GM18505 (cell line): ENCODE results near the gene METTL24.
"Not testable (repeated sequence)": the region's sequence is repeated elsewhere in the genome, so short reads cannot be mapped to it uniquely, and the experiment has no call there.

Source experiments
- ATAC-seq: cut with Tn5 transposase; IDR thresholded peaks from one replicate; pipeline ENCODE4 v1.9.1; 2021; ENCODE audit not compliant: unreplicated experiment
- POLR2A ChIP-seq: IDR thresholded peaks from 4 replicates; pipeline ENCODE4 v1.6.1; 2011; ENCODE audit warnings: borderline replicate concordance; ENCODE audit not compliant: insufficient read depth, insufficient read length; ENCODE audit errors: extremely low read depth

METTL24 gene

DNA sequence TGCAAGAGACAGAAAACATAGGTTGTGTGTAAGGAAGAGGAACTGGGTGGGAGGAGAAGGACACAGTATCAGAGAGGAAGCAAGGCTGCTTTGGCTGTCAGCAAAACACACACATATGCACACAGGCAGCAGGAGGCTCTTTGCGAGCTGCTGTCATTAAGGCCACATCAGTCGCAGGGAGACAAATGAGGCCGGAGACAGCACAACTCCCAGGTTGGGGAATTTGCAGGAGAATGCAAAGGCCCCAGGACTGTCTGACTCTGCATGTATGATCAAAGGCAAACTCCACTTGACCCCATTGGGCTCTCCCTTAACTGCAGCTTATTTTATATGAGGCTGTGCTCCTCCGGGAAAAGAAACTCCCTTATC lies 35.3 kb downstream of the METTL24 start:
- no peak for TF ChIP-seq POLR2A
- ATAC-seq, result no peak

DNA sequence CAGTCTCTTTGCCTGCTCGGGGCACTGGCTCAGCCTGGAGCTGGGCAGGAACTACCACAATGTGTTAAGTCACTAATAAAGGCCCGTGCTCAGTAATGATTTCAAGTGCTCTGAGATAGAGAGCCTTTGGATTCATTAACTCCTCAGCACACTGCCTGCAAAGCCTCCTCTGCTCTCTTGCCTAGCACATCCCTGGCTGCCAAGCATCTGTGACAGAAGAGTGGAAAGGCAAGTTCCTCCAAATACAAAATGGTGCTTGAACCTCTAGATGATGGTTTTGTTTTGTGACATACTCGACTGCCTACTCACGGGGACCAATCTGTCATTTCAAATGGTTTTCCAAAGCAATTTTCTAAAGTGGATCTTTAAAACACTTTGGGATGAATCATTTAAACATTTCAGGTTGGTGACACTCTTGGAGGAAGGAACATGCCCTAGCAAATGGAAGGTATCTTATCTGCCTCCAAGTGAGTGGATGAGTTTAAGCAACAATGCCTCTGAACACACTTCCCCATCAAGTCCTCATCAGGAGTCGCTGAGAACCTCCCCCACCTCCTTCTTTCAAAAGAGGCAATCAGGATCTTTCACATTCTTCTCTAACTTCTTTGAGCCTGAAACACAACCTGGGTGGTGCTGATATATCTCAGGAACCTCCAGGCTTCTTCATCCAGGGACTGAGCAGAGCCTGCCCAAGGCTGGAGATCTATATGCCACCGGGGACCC lies 35.8 kb downstream of the METTL24 start:
- ATAC-seq, result no peak
- no peak for TF ChIP-seq POLR2A

DNA sequence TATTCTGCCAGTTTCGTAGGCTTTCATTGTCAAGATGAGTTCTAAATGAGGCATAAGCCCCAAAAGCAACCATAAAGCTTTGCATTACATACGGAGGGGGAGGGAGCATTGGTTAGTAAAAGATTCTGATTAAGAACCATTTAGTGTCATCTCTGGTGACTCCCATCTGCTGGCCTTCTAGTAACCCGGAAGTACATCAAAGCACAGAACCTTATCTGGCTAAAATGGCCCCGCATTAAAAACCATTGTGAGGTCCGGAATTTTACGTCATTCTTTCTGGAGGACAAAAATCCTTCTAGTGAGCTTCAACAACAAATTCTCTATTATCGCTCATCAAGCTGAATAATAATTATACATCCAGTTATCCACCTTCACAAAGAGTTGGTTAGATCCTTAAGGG lies 37.8 kb downstream of the METTL24 start:
- TF ChIP-seq POLR2A, result no peak
- ATAC-seq, result no peak

DNA sequence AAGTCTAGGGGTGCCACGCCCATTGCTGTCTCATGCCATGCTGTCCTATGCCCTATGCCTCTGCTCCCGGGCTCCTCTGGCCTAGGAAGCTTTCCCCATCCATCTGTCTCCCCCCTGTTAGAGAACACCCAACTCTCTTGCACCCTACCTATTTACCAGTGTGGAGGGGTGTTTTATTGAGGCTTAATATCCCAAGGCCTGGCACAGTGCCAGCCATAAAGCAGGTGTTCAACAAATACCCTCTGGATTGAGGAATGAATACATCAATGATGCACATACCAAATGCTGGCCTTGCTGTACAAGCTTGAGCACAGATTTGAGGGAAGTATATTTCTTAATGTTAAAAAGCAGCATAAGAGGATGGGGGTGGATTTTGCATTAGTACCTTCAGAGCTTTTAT lies 38.3 kb downstream of the METTL24 start:
- no peak for TF ChIP-seq POLR2A
- ATAC-seq, result no peak

DNA sequence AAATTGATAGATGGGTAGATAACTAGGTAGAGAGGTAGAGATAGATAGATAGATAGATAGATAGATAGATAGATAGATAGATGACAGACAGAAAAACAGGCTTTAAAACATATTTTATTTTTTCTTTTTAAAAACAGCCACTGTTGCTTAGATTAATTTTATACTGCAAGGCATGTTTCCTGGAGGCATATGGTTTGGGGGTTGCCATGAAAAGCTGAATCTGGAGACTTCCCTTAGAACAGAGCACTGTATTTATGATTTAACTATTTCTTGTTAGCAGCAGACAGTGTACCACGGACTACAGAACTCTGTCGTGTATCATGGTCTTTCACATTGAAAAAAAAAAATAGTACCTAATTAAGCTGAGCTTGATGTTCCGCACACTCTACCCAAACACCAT lies 38.8 kb downstream of the METTL24 start:
- no peak for TF ChIP-seq POLR2A

DNA sequence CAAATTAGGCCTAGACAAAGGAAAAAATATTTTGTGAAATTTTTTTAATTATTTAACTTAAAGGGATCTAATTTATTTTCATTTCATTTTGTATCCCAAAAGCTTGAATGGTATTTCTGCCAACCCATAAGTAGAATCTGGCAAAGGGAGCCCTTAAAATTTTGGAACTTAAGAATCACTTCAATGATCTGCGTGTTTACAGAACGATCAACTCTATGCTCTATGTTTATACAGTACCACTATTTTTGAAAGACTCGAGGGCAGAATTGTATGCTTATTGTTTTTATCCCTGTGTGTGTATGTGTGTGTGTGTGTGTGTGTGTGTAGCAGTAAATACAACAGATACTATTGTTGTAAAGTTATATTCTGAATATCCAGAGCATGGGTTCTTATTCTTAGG lies 39.2 kb downstream of the METTL24 start:
- no peak for ATAC-seq
- TF ChIP-seq POLR2A, result no peak

More for the DNA sequence above, 38.8 kb downstream of the METTL24 start:
- no peak for ATAC-seq

DNA sequence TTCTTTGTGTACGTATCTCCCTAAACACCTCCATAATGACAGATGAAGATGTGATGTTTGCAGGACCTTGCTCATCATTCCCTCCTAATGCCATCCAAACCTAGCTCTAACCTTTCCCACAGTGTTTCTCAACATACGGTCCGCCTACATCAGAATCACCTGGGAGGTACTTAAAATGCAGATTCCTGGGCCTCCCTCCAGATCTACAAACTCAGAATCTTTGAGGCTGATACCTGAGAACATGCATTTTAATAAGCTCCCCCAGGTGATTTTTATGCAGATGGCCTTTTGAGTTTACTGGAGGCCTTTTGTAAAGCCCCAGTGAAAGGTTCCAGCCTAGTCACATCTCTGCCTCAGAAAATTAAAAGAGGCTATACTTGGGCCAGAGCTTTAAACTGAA lies 40.5 kb downstream of the METTL24 start:
- no peak for TF ChIP-seq POLR2A
- no peak for ATAC-seq

DNA sequence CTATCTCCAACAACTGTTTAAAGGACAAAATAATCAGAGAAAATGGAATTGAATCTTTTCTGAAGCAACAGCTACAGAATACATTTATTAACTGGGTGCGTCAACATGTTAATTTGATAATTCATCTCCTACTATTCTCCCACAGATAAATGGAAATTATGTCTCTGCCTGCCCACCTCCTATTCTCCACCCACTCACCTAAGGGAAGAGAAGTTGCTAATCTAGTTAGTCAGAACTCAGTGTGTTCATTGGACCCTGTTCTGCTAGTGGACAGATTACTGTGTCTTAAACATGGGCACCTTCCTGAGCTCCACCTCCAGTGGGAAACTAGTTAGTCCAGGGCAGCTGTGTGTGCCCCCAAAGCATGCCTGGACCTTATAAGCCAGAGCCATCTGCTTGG lies 41.0 kb downstream of the METTL24 start:
- TF ChIP-seq POLR2A, result no peak
- no peak for ATAC-seq

DNA sequence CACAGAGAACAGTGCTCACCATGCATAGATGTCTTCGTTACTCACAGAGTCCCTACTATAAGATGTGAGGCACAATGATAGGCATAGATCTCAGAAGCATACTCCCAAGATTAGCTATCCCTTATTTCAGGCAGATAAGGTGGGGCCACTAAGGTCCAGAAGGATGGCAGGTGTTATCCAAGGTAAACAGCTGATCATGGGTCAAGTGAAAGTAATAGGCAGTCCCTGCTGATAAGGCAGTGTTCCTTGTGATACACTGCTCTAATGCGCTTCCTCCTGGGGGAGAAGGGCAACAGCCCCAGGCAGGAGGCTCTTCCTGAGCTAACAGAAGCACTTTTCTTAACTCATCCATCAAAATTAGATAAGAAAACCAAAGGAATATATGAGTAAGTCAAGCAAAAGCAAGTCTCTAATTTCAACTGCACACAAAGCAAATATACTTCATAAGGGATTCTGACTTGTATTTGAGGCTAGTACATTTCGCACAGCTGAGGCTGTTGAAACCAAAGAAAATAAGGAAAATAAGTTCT lies 42.2 kb downstream of the METTL24 start:
- ATAC-seq, result no peak
- no peak for TF ChIP-seq POLR2A

DNA sequence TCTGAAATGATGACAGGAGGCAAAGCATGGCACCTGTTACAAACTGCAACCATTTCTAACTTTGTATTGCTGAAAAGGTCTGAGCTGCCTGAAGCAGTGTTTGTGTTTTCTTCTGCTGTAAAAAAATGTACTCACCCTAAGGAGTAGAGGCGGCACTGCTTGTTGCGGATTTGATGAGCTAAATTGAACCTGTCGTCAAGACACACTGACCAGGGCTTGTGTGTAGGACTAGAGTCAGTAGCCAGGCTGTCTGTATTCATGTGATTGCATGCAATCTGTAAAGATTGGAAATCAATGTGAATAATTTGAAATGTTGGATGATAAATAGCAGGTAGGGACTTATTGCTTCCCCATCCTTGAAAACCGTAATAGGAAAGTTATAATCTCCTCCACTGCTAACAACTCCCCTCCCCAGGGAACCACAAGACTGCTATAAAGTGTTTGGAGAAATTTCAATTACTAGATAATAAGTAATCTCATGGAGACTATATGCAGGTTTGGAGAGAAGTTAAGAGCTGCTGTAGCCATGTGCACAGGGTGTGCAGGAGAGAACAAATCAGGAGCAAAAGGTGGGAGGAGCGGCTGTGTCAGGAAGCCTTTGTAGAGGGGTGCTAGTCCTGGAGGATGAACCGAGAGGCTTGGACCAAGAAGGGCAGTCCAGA lies 42.8 kb downstream of the METTL24 start:
- TF ChIP-seq POLR2A, result no peak
- ATAC-seq, result no peak

DNA sequence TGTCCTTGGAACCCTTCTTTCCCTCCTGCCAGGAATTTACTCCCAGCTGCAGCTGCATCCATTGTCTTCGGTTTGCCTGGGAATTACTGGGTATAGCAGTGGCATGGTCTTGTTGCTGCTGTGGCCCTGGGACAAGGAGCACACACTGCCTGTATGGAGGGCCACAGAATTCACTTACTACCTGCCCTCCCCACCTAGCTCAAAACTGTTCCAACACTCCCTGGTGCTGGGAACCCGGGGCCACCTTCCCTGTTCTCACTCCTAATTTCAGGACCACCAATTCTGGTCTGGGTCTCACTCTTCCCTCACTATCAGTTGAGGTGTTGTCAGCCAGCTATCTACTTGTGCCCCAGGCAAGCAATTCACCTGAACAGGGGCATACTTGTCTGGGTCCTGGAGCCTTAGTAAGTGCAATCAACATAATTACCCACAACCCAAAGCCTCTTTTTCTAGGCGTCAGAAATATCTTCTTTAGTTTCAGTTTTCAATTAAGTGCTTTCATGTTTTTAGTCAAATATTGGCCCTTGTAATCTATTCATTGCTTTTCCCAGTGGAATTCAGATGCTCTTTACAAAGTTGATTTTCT lies 47.2 kb downstream of the METTL24 start:
- no peak for TF ChIP-seq POLR2A
- no peak for ATAC-seq

DNA sequence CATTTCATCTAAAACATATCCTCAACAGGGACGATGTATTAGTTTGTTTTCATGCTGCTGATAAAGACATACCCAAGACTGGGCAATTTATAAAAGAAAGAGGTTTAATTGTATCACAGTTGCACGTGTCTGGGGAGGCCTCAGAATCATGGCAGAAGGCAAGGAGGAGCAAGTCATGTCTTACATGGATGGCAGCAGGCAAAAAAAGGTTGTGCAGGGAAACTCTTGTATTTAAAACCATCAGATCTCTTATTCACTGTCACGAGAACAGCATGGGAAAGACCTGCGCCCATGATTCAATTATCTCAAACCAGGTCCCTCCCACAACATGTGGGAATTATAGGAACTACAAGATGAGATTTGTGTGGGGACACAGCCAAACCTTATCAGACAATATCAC lies 48.7 kb downstream of the METTL24 start:
- ATAC-seq, result not testable (repeated sequence)

DNA sequence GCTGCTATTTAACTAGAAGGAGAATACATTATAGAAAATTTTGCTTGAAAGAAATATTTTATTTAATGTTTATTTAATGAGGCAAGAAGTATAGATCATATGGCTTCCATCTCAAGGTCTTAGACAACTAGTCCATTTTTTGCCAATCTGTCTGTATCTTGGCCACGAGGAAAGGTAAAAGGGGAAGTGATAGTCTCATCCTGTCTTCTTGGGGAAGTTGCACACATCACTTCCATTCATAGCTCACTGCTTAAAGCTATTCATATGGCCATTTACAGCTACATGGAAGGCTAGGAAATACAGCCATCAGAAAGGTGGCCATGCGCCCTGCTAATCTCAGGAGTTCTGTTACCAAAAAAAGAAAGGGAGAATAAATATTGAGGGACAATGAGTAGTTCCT lies 50.8 kb downstream of the METTL24 start:
- no peak for ATAC-seq
- no peak for TF ChIP-seq POLR2A

DNA sequence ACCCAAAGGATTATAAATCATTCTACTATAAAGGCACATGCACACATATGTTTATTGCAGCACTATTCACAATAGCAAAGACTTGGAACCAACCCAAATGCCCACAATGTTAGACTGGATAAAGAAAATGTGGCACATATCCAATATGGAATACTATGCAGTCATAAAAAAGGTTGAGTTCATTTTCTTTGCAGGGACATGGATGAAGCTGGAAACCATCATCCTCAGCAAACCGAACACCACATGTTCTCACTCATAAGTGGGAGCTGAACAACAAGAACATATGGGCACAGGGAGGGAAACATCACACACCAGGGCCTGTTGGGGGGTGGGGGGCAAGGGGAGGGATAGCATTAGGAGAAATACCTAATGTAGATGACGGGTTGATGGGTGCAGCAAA lies 52.3 kb downstream of the METTL24 start:
- ATAC-seq, result not testable (repeated sequence)

DNA sequence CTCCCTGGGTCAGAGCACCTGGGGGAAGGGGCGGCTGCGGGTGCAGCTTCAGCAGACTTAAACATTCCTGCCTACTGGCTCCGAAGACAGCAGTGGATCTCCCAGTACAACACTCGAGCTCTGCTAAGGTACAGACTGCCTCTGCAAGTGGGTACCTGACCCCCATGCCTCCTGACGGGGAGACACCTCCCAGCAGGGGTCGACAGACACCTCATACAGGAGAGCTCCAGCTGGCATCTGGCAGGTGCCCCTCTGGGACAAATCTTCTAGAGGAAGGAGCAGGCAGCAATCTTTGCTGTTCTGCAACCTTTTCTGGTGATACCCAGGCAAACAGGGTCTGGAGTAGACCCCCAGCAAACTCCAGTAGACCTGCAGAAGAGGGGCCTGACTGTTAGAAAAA lies 54.5 kb downstream of the METTL24 start:
- not testable (repeated sequence) for ATAC-seq
